Activated effector memory CD4-positive, alpha-beta T cell treated with Interleukin-2 at 50 U/mL for 16 hours (primary cell): ENCODE results near the gene DGCR2.
"Not testable (repeated sequence)": the region's sequence is repeated elsewhere in the genome, so short reads cannot be mapped to it uniquely, and the experiment has no call there.

Experiments used
- DNase-seq: peaks from one replicate; pipeline ENCODE4 v3.0.0-alpha.2; 2020

Gene DGCR2

DNA sequence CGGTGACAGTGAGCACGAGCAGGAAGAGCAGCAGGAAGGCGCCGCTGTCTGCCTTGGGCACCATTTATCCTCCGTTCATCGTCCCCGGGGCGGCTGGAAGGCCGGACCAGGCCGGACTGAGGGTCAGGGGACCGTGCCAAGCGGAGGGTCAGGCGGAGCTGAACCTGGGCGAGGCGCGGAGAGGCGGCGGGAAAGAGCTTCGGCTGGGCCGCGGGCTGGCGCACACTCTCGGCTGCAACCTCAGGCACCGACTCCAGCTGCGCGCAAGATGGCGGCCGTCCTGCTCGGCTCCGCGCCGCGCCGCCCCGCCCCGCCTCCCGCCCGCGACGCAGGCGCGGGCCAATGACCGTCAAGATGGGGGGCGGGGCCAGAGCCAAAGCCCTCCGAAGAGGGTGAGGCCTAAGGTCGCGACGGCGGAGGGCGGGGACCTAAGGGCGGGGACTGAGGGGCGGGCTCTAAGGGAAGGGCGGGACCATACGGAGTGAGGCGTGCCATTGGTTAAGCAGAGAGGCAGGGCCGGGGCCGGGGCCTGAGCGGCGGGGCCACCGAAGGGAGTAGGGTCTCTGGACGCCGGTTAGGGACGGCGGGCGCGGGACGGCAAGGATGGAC lies at the start of gene DGCR2:
TSS of gene DGCR2 (minus strand) at position 270 of the 609 bp plus-strand sequence. CDS start at position 64, 206 bp downstream.
- DNase-seq = peak; percentile 93

- DNase-seq = no peak
These were observed 47.7 kb upstream of the DGCR2 start for GRCh38 chr22:19169947-19170318.

- DNase-seq = no peak
These were observed 47.1 kb upstream of the DGCR2 start for GRCh38 chr22:19169002-19169946.

DNA sequence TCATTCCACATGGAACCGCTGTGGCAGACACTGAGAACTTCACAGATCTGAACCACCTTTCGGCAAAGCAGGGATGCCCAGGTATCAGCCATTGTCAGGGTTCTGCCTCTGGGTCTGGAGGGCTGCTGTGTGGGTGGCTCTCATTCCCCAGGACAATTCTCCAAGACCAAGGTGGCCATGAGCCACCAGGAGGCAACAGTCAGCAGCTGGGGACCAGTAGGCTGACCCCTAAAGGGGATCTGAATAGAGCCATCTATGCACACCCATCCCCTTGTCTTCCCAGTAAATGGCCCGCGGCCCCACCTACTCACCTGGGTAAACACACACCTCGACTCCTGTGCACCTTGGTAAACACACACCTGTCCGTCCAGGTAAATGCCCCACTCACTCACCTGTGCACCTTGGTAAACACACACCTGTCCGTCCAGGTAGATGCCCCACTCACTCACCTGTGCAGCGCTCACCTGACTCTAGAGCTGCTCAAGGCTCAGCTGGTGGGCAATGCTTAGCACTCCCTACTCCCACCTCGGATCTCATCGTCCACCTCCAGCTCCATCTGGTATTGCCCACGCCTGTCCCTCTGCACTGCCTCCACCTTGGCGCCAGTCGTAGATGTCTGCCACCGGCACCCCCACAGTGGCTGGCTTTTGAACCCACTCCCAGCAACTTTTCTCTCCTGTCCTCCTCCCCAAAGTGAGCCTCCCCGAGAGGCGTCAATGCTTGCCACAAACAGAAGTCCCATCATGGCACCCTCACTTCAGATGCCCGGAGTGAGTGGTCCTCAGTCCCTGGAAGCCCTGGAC lies 46.1 kb upstream of the DGCR2 start:
- no peak for DNase-seq

GRCh38 chr22:19167106-19167869 lies 45.1 kb upstream of the DGCR2 start:
- DNase-seq = no peak

- DNase-seq = no peak
These were observed 44.2 kb upstream of the DGCR2 start for GRCh38 chr22:19166421-19166820.

DNA sequence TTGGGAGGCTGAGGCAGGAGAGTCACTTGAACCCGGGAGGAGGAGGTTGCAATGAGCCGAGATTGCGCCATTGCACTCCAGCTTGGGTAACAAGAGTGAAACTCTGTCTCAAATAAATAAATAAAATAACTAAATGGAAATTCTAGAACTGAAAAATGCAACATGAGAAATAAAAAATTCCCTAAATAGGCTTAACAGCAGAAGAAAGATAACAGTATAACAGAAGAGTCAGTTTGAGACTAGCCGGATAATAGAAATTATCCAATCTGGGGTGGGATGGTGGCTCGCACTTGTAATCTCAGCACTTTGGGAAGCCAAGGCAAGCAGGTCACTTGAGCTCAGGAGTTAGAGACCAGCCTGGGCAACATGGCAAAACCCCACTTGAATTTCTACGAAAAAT lies 42.2 kb upstream of the DGCR2 start:
- no peak for DNase-seq

DNA sequence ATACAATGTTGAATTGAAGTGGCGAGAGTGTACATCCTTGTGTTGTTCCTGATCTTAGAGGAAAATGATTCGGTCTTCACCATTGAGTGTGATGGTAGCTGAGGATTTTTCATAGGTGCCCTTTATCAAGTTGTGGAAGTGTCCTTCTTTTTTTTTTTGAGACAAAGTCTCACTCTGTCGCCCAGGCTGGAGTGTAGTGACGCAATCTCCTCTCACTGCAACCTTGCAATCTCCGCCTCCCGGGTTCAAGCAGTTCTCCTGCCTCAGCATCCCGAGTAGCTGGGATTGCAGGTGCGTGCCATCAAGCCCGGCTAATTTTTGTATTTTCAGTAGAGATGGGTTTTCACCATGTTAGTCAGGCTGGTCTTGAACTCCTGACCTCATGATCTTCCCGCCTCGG lies 36.4 kb upstream of the DGCR2 start:
- DNase-seq = not testable (repeated sequence)

- not testable (repeated sequence) for DNase-seq
These were observed 33.9 kb upstream of the DGCR2 start for GRCh38 chr22:19156109-19156508.

DNA sequence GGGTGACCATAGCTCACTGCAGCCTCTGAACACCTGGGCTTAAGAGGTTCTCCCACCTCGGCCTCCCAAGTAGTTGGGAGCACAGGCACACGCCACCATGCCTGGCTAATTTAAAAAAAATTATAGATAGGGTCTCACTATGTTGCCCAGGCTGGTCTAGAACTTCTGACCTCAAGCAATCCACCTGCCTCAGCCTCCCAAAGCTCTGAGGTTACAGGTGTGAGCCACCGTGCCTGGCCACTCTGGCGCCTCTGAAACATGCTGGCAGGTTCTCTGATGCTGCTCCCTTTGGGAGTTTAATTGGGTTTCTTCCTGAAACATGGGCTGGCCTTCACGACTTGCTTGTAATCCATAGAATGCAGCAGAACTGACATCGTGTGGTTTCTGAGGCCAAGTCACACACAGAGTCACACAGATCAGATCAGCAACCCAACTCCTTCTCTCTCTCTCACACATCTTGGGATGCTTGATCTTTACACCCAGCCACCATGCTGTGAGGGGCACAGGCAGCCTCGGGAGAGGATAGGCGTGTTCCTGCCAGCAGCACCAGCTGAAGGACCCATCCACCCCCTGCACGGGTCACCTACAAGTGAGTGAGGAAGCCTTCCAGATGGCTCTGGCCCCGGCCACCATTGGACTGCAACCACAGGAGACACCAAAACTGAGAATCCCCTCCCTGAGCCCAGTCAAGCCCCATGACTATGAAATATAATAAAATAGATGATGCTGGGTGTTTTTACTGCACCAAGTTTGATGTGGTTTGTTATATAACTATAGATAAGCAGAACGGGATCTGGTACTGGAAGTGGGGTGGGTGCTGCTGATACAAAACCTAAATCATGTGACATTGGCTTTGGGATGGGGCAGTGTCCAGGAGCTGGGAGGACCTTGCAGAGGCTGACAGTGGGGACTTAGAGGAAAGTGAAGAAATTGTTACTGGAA lies 31.0 kb upstream of the DGCR2 start:
- no peak for DNase-seq

- no peak for DNase-seq
These were observed 29.3 kb upstream of the DGCR2 start for GRCh38 chr22:19151329-19152191.

- DNase-seq = no peak
These were observed 28.5 kb upstream of the DGCR2 start for GRCh38 chr22:19150482-19151328.

- DNase-seq = no peak
These were observed 27.8 kb upstream of the DGCR2 start, which contains the start of gene GSC2 for GRCh38 chr22:19149991-19150390. Gene GSC2, minus strand, starts transcription at chr22:19150292. Its CDS starts 9 bp downstream, at chr22:19150283.

DNA sequence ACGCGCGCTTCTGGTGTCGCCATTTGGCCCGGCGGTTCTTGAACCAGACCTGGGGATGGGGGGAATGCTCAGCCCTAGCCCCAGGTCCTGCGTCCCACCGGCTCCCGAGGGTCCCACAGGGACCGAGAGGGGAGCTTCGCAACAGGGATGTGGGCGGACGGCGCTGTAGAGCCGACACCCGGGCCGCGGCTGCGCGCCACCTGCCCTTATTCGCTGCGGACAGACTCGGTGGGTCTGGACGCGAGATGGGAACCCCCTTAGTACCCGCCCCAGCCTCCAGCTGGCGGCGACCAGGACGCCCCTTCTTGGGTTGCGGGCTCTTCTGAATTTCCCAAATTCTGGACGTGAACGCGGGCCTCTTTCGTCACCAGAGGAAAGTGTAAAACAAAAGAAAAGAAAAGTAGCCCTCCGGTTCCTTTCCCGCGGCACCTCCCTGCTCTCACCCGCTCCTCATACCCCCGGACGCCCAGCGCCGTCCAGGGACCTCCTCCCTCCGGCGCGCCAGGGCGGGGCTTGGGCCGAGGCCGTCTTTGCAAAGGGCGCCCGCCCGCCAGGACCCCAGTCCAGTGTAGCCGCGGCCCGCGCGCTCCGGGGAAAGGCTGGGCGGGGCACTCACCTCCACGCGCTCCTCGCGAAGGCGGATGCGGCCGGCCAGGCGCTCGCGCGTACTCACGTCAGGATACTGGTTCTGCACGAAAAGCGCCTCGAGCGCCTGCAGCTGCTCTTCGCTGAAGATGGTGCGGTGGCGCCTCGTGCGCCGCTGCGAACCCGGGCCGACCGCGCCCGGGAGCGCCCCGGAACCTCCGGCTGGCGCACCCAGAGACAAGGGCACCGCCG lies 27.1 kb upstream of the DGCR2 start:
- peak; percentile 42 for DNase-seq

GRCh38 chr22:19148417-19149046 lies 26.3 kb upstream of the DGCR2 start:
- DNase-seq = no peak

- no peak for DNase-seq
These were observed 25.1 kb upstream of the DGCR2 start for GRCh38 chr22:19147195-19147780.

- no peak for DNase-seq
These were observed 24.2 kb upstream of the DGCR2 start for GRCh38 chr22:19146215-19146968.
